HepG2 (cell line): ENCODE data around the gene PTPRD. TPM values are rescaled to one million over a fixed set of nuclear protein-coding genes. Genes with fewer than 3 reads are reported as not detected.
"Not testable (repeated sequence)": the region's sequence is repeated elsewhere in the genome, so short reads cannot be mapped to it uniquely, and the experiment has no call there.

Experiments used
- ATAC-seq: fragments of 200-7000 bp; cut with Tn5 transposase; 3 replicates; pipeline ENCODE4 v1.9.1; 2020; ENCODE audit warnings: mild to moderate bottlenecking, moderate library complexity
- BruUV-seq: library from RNA; stranded (reverse); fragments of 400-500 nt; replicated peaks from 2 replicates; lab custom pipeline; 2021; lab: Mats Ljungman, UMichigan
- CTCF ChIA-PET: fragments of 300-600 bp; formaldehyde crosslinking; extraction: SDS; loops from one replicate; lab custom pipeline; 2021; ENCODE audit warnings: low total read pairs, inconsistent platforms, low intra/inter-chr PET ratio; lab: Yijun Ruan, JAX
- POLR2A ChIA-PET: fragments of 350-600 bp; sonication (Branson Sonifier 250); formaldehyde crosslinking; loops from one replicate; lab custom pipeline; 2020; ENCODE audit warnings: antibody characterized with exemption, inconsistent platforms; lab: Yijun Ruan, JAX
- DNase-seq: peaks from one replicate; pipeline ENCODE4 v3.0.0-alpha.2; 2015; ENCODE audit warnings: low spot score
- FAIRE-seq: peaks from 3 replicates; lab custom pipeline; 2011; peaks lifted over from hg19 to GRCh38; lab: Jason Lieb, UNC
- H2AFZ ChIP-seq: one replicate; pipeline ENCODE4 v1.6.1; 2011; ENCODE audit warnings: low read length, inconsistent platforms
- H3K27ac ChIP-seq: fragments of 300-600 bp; 3 replicates; pipeline ENCODE4 v1.8.0; 2011; ENCODE audit warnings: mixed run types, mild to moderate bottlenecking, mixed read lengths, low read length, inconsistent platforms; ENCODE audit not compliant: insufficient read depth; ENCODE audit errors: extremely low read length
- H3K27me3 ChIP-seq, 2 experiments: fragments of 200-600 bp in 1 of 2; 2 replicates in 1 of 2; 3 replicates in 1 of 2; pipeline versions ENCODE4 v1.6.0 to v1.8.0; 2011; ENCODE audit warnings: low read length in 2 of 2, mild to moderate bottlenecking in 2 of 2, moderate library complexity in 2 of 2, inconsistent platforms in 1 of 2; ENCODE audit not compliant: insufficient read depth in 2 of 2, control insufficient read depth in 1 of 2
- H3K36me3 ChIP-seq, 2 experiments: fragments of 200-600 bp in 1 of 2; replicated peaks in 1 of 2; 2 replicates in 1 of 2; 3 replicates in 1 of 2; pipeline versions ENCODE4 v1.5.1 to v1.8.0; 2011; ENCODE audit warnings: low read length in 2 of 2, inconsistent platforms in 1 of 2; ENCODE audit not compliant: insufficient read depth in 2 of 2, control insufficient read depth in 1 of 2
- H3K4me1 ChIP-seq: 2 replicates; pipeline ENCODE4 v1.5.1; 2012; ENCODE audit warnings: low read length, inconsistent platforms; ENCODE audit not compliant: insufficient read depth
- H3K4me2 ChIP-seq: 2 replicates; pipeline ENCODE4 v1.6.0; 2011; ENCODE audit warnings: low read depth, low read length, inconsistent platforms
- H3K4me3 ChIP-seq, 3 experiments: fragments of 200-600 bp in 1 of 3; sonication (generic), shearing (Covaris generic) in 1 of 3; replicated peaks in 1 of 3; 2 replicates each; pipeline ENCODE4 v1.5.1; 2011 to 2016; ENCODE audit warnings: low read length in 3 of 3, inconsistent platforms in 2 of 3, low read depth in 2 of 3, mild to moderate bottlenecking in 2 of 3, control low read depth in 1 of 3, mixed read lengths in 1 of 3; ENCODE audit not compliant: insufficient read depth in 1 of 3
- H3K79me2 ChIP-seq: one replicate; pipeline ENCODE4 v1.6.1; 2011; ENCODE audit warnings: low read length, inconsistent platforms; ENCODE audit not compliant: insufficient read depth
- H3K9ac ChIP-seq: 2 replicates; pipeline ENCODE4 v1.6.0; 2011; ENCODE audit warnings: mild to moderate bottlenecking, low read depth, low read length, inconsistent platforms; ENCODE audit not compliant: insufficient read depth
- H3K9me3 ChIP-seq: 2 replicates; pipeline ENCODE4 v1.5.1; 2012; ENCODE audit warnings: mild to moderate bottlenecking, low read length
- H4K20me1 ChIP-seq: 2 replicates; pipeline ENCODE4 v1.6.0; 2011; ENCODE audit warnings: inconsistent platforms, mild to moderate bottlenecking, low read length, moderate library complexity; ENCODE audit not compliant: insufficient read depth
- KAT2B ChIP-seq: fragments of 150-350 bp; IDR thresholded peaks from 2 replicates; pipeline ENCODE4 v1.6.1; 2014; ENCODE audit warnings: low read depth, low read length, borderline replicate concordance
- MAFK ChIP-seq, 2 experiments: IDR thresholded peaks in 1 of 2; conservative IDR thresholded peaks in 1 of 2; 2 replicates each; pipeline ENCODE4 v1.6.1; 2011; ENCODE audit warnings: improper control_type of control experiment in 2 of 2, low read length in 2 of 2
- MEIS1 ChIP-seq: sonication (generic); formaldehyde crosslinking; IDR thresholded peaks from 2 replicates; pipeline ENCODE4 v1.9.0; 2021; ENCODE audit warnings: mild to moderate bottlenecking, missing genetic modification reagents, moderate library complexity, borderline replicate concordance
- NFE2L2 ChIP-seq: fragments of 150-350 bp; IDR thresholded peaks from 2 replicates; pipeline ENCODE4 v1.6.1; 2014; ENCODE audit warnings: low read length
- PCBP1 ChIP-seq: fragments of 200-400 bp; formaldehyde crosslinking; IDR thresholded peaks from 2 replicates; pipeline ENCODE4 v1.6.1; 2017; ENCODE audit warnings: mild to moderate bottlenecking, low read depth, low read length, borderline replicate concordance
- ZBTB3 ChIP-seq: sonication (generic); formaldehyde crosslinking; IDR thresholded peaks from 2 replicates; pipeline ENCODE4 v1.4.0; 2020; ENCODE audit warnings: low read depth, mild to moderate bottlenecking, moderate library complexity, missing genetic modification reagents, borderline replicate concordance
- ZNF782 ChIP-seq: sonication (generic); formaldehyde crosslinking; IDR thresholded peaks from 2 replicates; pipeline ENCODE4 v1.4.0; 2020; ENCODE audit warnings: missing genetic modification reagents, mild to moderate bottlenecking, borderline replicate concordance
- WGBS: methylation state at CpG from one replicate; pipeline ENCODE4 v1.1.6; 2017; ENCODE audit warnings: low lambda C conversion rate; 5-methylcytosine and 5-hydroxymethylcytosine counted together
- in situ Hi-C: cut with HindIII; loops from 2 replicates; pipeline ENCODE4 v1.10.0; 2017; ENCODE audit warnings: low pct_unique_long_range_greater_than_20kb; ENCODE audit not compliant: extremely low pct_ligation_motif_present
- intact Hi-C: fragments of 100-400 bp; cut with micrococcal nuclease; formaldehyde crosslinking; loops from one replicate; pipeline ENCODE4 v1.10.0; 2022; ENCODE audit not compliant: unreplicated experiment
- polyA plus RNA-seq, 8 experiments: library from polyadenylated mRNA; depleted of rRNA in 3 of 8; stranded (reverse) in 7 of 8; unstranded in 1 of 8; fragments of >200 nt; fragmentation: Illumina TruSeq in 4 of 8; extraction: Trizol in 4 of 8; gene quantifications; 2 replicates each; pipeline versions ENCODE4 v1.2.1 to v1.2.3, GENCODE V29; 2011 to 2016; ENCODE audit warnings: low read depth in 4 of 8, missing spikeins in 1 of 8, mixed read lengths in 1 of 8; ENCODE audit not compliant: insufficient read depth in 1 of 8
- total RNA-seq, 5 experiments: library from RNA; depleted of rRNA; stranded (reverse); fragments of >200 nt; fragmentation: Illumina TruSeq; extraction: Trizol; gene quantifications; 2 replicates each; pipeline ENCODE4 v1.2.3, GENCODE V29; 2016; ENCODE audit warnings: low read depth in 1 of 5
- TF ChIP-seq, protein P1 (sequence below): sonication (generic); formaldehyde crosslinking; IDR thresholded peaks from 2 replicates; pipeline ENCODE4 v1.9.0; 2021; ENCODE audit warnings: missing genetic modification reagents, borderline replicate concordance
- TF ChIP-seq, protein P2 (sequence below): sonication (generic); formaldehyde crosslinking; IDR thresholded peaks from 2 replicates; pipeline ENCODE4 v1.5.0; 2020; ENCODE audit warnings: mild to moderate bottlenecking, missing genetic modification reagents, borderline replicate concordance
- TF ChIP-seq, protein P3 (sequence below): sonication (generic); formaldehyde crosslinking; IDR thresholded peaks from 2 replicates; pipeline ENCODE4 v1.4.0; 2020; ENCODE audit warnings: missing genetic modification reagents

The PTPRD gene
- total and polyA plus RNA-seq, 2 of the 13 experiments (the other 11 are each of a cell fraction or from before 2014, with no cell fraction given), result 0.05 TPM; not detected in 1

DNA sequence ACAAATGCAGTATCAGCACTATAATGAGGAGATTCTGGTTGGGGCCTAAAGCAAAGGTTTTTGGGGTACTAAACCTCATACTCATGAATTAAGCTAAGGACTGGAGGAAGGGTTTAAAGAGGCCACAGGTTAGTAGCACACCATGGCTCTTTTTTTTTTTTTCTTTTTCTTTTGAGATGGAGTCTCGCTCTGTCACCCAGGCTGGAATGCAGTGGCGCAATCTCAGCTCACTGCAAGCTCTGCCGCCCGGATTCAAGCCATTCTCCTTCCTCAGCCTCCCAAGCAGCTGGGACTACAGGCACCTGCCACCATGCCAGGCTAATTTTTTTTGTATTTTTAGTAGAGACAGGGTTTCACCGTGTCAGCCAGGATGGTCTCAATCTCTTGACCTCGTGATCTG, 1515.5 kb downstream of the PTPRD start:
- FAIRE-seq, H3K27me3 ChIP-seq, H3K4me2 ChIP-seq, H3K79me2 ChIP-seq, H3K9ac ChIP-seq, ATAC-seq, H3K9me3 ChIP-seq, DNase-seq, H2AFZ ChIP-seq, in situ Hi-C loops, H3K27ac ChIP-seq, H3K4me1 ChIP-seq, H3K36me3 ChIP-seq, BruUV-seq, H4K20me1 ChIP-seq, H3K4me3 ChIP-seq, intact Hi-C loops, CTCF ChIA-PET, POLR2A ChIA-PET: not testable (repeated sequence)
- TF ChIP-seq MAFK (conservative IDR thresholded peaks at IDR 0.05 in 1 of 2, IDR thresholded peaks at IDR 0.05 in 1 of 2; ENCODE audit: low read length in 2 of 2), result peak; percentile 7 to 28; a peak in 1 of 4 replicates
- WGBS, result 3% methylated on average over 6 of the region's 6 CpGs

DNA sequence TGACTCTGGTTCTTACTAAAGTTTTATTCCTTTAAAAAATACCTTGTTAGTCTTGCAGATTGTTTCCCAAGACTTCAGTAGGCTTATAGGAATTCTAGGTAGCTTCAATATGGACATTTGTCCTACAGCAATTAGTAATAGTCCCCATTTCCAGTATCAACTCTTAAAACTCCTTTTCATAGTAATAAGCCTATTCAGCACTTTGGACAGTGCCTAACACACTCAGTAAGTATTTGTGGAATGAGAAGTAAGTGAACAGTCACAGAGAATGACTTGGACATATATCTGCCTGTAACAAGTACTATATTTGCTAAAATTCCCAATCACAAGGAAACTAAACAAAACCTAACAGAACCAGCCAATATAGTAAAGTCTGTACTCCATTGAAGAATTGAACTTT, 1521.4 kb downstream of the PTPRD start:
- Histone ChIP-seq H3K9me3 (peaks cover 7% of the 10 kb centered on the region), H2AFZ (no peak overlapping the region), H3K79me2 (no peaks in the 10 kb centered on the region), H3K9ac (no peak overlapping the region), H3K4me1 (no peaks in the 10 kb centered on the region), H3K4me3 (no peak overlapping the region), H3K4me2 (no peak overlapping the region), H3K27ac (no peak overlapping the region), H3K36me3 (no peaks in the 10 kb centered on the region), H4K20me1 (no peaks in the 10 kb centered on the region), H3K27me3 (no peaks in the 10 kb centered on the region)
- BruUV-seq, result no TSS peak
- no peak for FAIRE-seq
- POLR2A ChIA-PET, result no interaction called here
- ATAC-seq, result no peak
- CTCF ChIA-PET, result no interaction called here
- intact Hi-C loops (no loop called here), in situ Hi-C loops (no loop called here)
- no peak for DNase-seq
- TF ChIP-seq MEIS1 (CRISPR knock-in tag) (no peak), NFE2L2 (no peak), KAT2B (no peak), ZBTB3 (CRISPR knock-in tag) (no peak), PCBP1 (no peak), MAFK (conservative IDR thresholded peaks at IDR 0.05 in 1 of 2, IDR thresholded peaks at IDR 0.05 in 1 of 2; ENCODE audit: low read length in 2 of 2) (peak; percentile 44 to 65), ZNF782 (CRISPR knock-in tag) (no peak)
- TF ChIP-seq, protein P1, sequence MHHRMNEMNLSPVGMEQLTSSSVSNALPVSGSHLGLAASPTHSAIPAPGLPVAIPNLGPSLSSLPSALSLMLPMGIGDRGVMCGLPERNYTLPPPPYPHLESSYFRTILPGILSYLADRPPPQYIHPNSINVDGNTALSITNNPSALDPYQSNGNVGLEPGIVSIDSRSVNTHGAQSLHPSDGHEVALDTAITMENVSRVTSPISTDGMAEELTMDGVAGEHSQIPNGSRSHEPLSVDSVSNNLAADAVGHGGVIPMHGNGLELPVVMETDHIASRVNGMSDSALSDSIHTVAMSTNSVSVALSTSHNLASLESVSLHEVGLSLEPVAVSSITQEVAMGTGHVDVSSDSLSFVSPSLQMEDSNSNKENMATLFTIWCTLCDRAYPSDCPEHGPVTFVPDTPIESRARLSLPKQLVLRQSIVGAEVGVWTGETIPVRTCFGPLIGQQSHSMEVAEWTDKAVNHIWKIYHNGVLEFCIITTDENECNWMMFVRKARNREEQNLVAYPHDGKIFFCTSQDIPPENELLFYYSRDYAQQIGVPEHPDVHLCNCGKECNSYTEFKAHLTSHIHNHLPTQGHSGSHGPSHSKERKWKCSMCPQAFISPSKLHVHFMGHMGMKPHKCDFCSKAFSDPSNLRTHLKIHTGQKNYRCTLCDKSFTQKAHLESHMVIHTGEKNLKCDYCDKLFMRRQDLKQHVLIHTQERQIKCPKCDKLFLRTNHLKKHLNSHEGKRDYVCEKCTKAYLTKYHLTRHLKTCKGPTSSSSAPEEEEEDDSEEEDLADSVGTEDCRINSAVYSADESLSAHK, result no peak
- TF ChIP-seq, protein P2, sequence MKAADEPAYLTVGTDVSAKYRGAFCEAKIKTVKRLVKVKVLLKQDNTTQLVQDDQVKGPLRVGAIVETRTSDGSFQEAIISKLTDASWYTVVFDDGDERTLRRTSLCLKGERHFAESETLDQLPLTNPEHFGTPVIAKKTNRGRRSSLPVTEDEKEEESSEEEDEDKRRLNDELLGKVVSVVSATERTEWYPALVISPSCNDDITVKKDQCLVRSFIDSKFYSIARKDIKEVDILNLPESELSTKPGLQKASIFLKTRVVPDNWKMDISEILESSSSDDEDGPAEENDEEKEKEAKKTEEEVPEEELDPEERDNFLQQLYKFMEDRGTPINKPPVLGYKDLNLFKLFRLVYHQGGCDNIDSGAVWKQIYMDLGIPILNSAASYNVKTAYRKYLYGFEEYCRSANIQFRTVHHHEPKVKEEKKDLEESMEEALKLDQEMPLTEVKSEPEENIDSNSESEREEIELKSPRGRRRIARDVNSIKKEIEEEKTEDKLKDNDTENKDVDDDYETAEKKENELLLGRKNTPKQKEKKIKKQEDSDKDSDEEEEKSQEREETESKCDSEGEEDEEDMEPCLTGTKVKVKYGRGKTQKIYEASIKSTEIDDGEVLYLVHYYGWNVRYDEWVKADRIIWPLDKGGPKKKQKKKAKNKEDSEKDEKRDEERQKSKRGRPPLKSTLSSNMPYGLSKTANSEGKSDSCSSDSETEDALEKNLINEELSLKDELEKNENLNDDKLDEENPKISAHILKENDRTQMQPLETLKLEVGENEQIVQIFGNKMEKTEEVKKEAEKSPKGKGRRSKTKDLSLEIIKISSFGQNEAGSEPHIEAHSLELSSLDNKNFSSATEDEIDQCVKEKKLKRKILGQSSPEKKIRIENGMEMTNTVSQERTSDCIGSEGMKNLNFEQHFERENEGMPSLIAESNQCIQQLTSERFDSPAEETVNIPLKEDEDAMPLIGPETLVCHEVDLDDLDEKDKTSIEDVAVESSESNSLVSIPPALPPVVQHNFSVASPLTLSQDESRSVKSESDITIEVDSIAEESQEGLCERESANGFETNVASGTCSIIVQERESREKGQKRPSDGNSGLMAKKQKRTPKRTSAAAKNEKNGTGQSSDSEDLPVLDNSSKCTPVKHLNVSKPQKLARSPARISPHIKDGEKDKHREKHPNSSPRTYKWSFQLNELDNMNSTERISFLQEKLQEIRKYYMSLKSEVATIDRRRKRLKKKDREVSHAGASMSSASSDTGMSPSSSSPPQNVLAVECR (CRISPR knock-in tag), result no peak
- TF ChIP-seq, protein P3, sequence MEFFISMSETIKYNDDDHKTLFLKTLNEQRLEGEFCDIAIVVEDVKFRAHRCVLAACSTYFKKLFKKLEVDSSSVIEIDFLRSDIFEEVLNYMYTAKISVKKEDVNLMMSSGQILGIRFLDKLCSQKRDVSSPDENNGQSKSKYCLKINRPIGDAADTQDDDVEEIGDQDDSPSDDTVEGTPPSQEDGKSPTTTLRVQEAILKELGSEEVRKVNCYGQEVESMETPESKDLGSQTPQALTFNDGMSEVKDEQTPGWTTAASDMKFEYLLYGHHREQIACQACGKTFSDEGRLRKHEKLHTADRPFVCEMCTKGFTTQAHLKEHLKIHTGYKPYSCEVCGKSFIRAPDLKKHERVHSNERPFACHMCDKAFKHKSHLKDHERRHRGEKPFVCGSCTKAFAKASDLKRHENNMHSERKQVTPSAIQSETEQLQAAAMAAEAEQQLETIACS, result no peak
